H1 (cell line): ENCODE results near the gene SLCO4C1. TPM values are rescaled to one million over a fixed set of nuclear protein-coding genes. Genes with fewer than 3 reads are reported as not detected.

Experiments used
- CTCF ChIA-PET: fragments of 300-600 bp; sonication (Branson Sonifier 250); formaldehyde crosslinking; loops from one replicate; lab custom pipeline; 2021; ENCODE audit not compliant: partially characterized antibody; lab: Charles Lee
- POLR2A ChIA-PET: fragments of 300-600 bp; sonication (Branson Sonifier 250); formaldehyde crosslinking; loops from one replicate; lab custom pipeline; 2021; ENCODE audit warnings: inconsistent platforms; ENCODE audit not compliant: partially characterized antibody; lab: Charles Lee
- DNase-seq, 2 experiments: peaks; one replicate each; pipeline versions ENCODE4 v3.0.0 to v3.0.0-alpha.2; 2010 to 2022; ENCODE audit warnings: low spot score in 2 of 2, low read depth in 1 of 2, mixed read lengths in 1 of 2
- FAIRE-seq: peaks from 2 replicates; lab custom pipeline; 2011; peaks lifted over from hg19 to GRCh38; lab: Jason Lieb, UNC
- H2AFZ ChIP-seq: 2 replicates; pipeline ENCODE4 v1.8.1; 2012; ENCODE audit warnings: low read length, inconsistent platforms
- H2AK5ac ChIP-seq: 2 replicates; pipeline ENCODE4 v1.6.1; 2013; ENCODE audit warnings: low read depth, low read length
- H2BK120ac ChIP-seq: replicated peaks from 2 replicates; pipeline ENCODE3; 2013; ENCODE audit warnings: low read depth, low read length, inconsistent platforms
- H2BK12ac ChIP-seq: 2 replicates; pipeline ENCODE4 v1.6.1; 2013; ENCODE audit warnings: low read depth, low read length
- H2BK15ac ChIP-seq: 2 replicates; pipeline ENCODE4 v1.6.1; 2013; ENCODE audit warnings: low read length
- H2BK20ac ChIP-seq: 2 replicates; pipeline ENCODE4 v1.6.1; 2013; ENCODE audit warnings: low read length
- H2BK5ac ChIP-seq: 2 replicates; pipeline ENCODE4 v1.6.1; 2013; ENCODE audit warnings: low read depth, low read length
- H3K14ac ChIP-seq: 2 replicates; pipeline ENCODE4 v1.6.1; 2013; ENCODE audit warnings: inconsistent platforms; ENCODE audit not compliant: insufficient read length
- H3K18ac ChIP-seq: 2 replicates; pipeline ENCODE4 v1.6.1; 2013; ENCODE audit warnings: low read length; ENCODE audit errors: extremely low read depth
- H3K23ac ChIP-seq: 2 replicates; pipeline ENCODE4 v1.6.1; 2013; ENCODE audit warnings: inconsistent platforms; ENCODE audit not compliant: insufficient read length
- H3K23me2 ChIP-seq: 2 replicates; pipeline ENCODE4 v1.6.1; 2013; ENCODE audit warnings: low read depth, low read length
- H3K27ac ChIP-seq: 2 replicates; pipeline ENCODE4 v1.6.1; 2011; ENCODE audit warnings: low read depth, low read length, inconsistent platforms
- H3K27me3 ChIP-seq, 4 experiments: replicated peaks in 1 of 4; 1 replicate in 1 of 4; 2 replicates in 3 of 4; pipeline versions ENCODE4 v1.6.1 to v1.8.1; 2011 to 2013; ENCODE audit warnings: low read length in 3 of 4, mild to moderate bottlenecking in 3 of 4, inconsistent platforms in 2 of 4, mixed read lengths in 2 of 4, moderate library complexity in 1 of 4; ENCODE audit not compliant: control insufficient read depth in 3 of 4, insufficient read depth in 3 of 4; ENCODE audit errors: extremely low read depth in 1 of 4
- H3K36me3 ChIP-seq, 4 experiments: 2 replicates each; pipeline versions ENCODE4 v1.6.1 to v1.8.1; 2011 to 2013; ENCODE audit warnings: mild to moderate bottlenecking in 4 of 4, low read length in 3 of 4, moderate library complexity in 2 of 4, control low read depth in 1 of 4, inconsistent platforms in 1 of 4; ENCODE audit not compliant: insufficient read depth in 4 of 4, control insufficient read depth in 2 of 4
- H3K4ac ChIP-seq: replicated peaks from 2 replicates; pipeline ENCODE3; 2013; ENCODE audit warnings: low read length, low read depth, mixed read lengths, inconsistent platforms; ENCODE audit not compliant: insufficient read length
- H3K4me1 ChIP-seq, 4 experiments: replicated peaks in 1 of 4; 1 replicate in 1 of 4; 2 replicates in 3 of 4; pipeline versions ENCODE4 v1.6.1 to v1.8.1; 2011 to 2013; ENCODE audit warnings: low read length in 3 of 4, inconsistent platforms in 2 of 4, mixed read lengths in 1 of 4; ENCODE audit not compliant: insufficient read depth in 4 of 4, control insufficient read depth in 3 of 4
- H3K4me2 ChIP-seq, 2 experiments: 2 replicates each; pipeline versions ENCODE4 v1.6.1 to v1.8.1; 2011 to 2013; ENCODE audit warnings: low read depth in 2 of 2, low read length in 2 of 2, control low read depth in 1 of 2, inconsistent platforms in 1 of 2, mild to moderate bottlenecking in 1 of 2; ENCODE audit not compliant: insufficient read depth in 1 of 2
- H3K4me3 ChIP-seq, 4 experiments: fragments of 200-600, 300-600 bp in 1 of 4; sonication (generic), shearing (Covaris generic), sonication (Bioruptor Twin) in 1 of 4; 2 replicates each; pipeline versions ENCODE4 v1.5.1 to v1.8.1; 2011 to 2016; ENCODE audit warnings: low read length in 4 of 4, low read depth in 3 of 4, control low read depth in 2 of 4, inconsistent platforms in 2 of 4, mild to moderate bottlenecking in 2 of 4, mixed read lengths in 1 of 4, moderate library complexity in 1 of 4; ENCODE audit not compliant: insufficient read depth in 2 of 4; ENCODE audit errors: extremely low read depth in 1 of 4
- H3K56ac ChIP-seq: replicated peaks from 2 replicates; pipeline ENCODE3; 2013; ENCODE audit warnings: low read depth, mild to moderate bottlenecking, mixed read lengths, low read length, inconsistent platforms; ENCODE audit not compliant: insufficient read length
- H3K79me1 ChIP-seq: 2 replicates; pipeline ENCODE4 v1.6.1; 2013; ENCODE audit warnings: low read depth, low read length, control low read depth
- H3K79me2 ChIP-seq, 2 experiments: 2 replicates each; pipeline versions ENCODE4 v1.6.1 to v1.8.1; 2012 to 2013; ENCODE audit warnings: low read length in 2 of 2, mild to moderate bottlenecking in 2 of 2, inconsistent platforms in 1 of 2; ENCODE audit not compliant: insufficient read depth in 2 of 2, control insufficient read depth in 1 of 2
- H3K9ac ChIP-seq, 4 experiments: replicated peaks in 1 of 4; 1 replicate in 1 of 4; 2 replicates in 3 of 4; pipeline versions ENCODE4 v1.6.1 to v1.8.1; 2011 to 2013; ENCODE audit warnings: low read depth in 3 of 4, low read length in 3 of 4, control low read depth in 2 of 4, mild to moderate bottlenecking in 2 of 4, moderate library complexity in 2 of 4, inconsistent platforms in 1 of 4; ENCODE audit errors: extremely low read depth in 1 of 4
- H3K9me3 ChIP-seq, 2 experiments: 2 replicates each; pipeline versions ENCODE4 v1.6.1 to v1.8.1; 2012 to 2013; ENCODE audit warnings: mild to moderate bottlenecking in 2 of 2, moderate library complexity in 2 of 2, control low read depth in 1 of 2, inconsistent platforms in 1 of 2, low read depth in 1 of 2, low read length in 1 of 2, mixed read lengths in 1 of 2; ENCODE audit not compliant: insufficient read depth in 2 of 2
- H4K20me1 ChIP-seq, 2 experiments: replicated peaks in 1 of 2; 2 replicates each; pipeline versions ENCODE3 to v1.8.1; 2011 to 2013; ENCODE audit warnings: inconsistent platforms in 2 of 2, low read length in 2 of 2, mild to moderate bottlenecking in 1 of 2; ENCODE audit not compliant: insufficient read depth in 2 of 2, control insufficient read depth in 1 of 2
- H4K5ac ChIP-seq: 2 replicates; pipeline ENCODE4 v1.6.1; 2013; ENCODE audit warnings: low read length, low read depth, mixed read lengths, inconsistent platforms; ENCODE audit not compliant: insufficient read length
- H4K8ac ChIP-seq: 2 replicates; pipeline ENCODE4 v1.8.0; 2013; ENCODE audit warnings: mild to moderate bottlenecking, moderate library complexity, low read length, inconsistent platforms; ENCODE audit not compliant: insufficient read depth; ENCODE audit errors: extremely low read depth
- H4K91ac ChIP-seq: replicated peaks from 2 replicates; pipeline ENCODE3; 2013; ENCODE audit warnings: low read length, mixed read lengths, inconsistent platforms; ENCODE audit not compliant: insufficient read length
- ATF3 ChIP-seq: IDR thresholded peaks from 2 replicates; pipeline ENCODE4 v1.6.1; 2011; ENCODE audit warnings: low read depth, mild to moderate bottlenecking, low read length; ENCODE audit not compliant: insufficient read depth
- BCL11A ChIP-seq, 2 experiments: IDR thresholded peaks; one replicate each; pipeline ENCODE4 v1.6.1; 2011; ENCODE audit warnings: low read depth in 2 of 2, low read length in 2 of 2, mild to moderate bottlenecking in 2 of 2
- CEBPB ChIP-seq: IDR thresholded peaks from 2 replicates; pipeline ENCODE4 v1.6.1; 2012; ENCODE audit warnings: low read depth, low read length
- CREB1 ChIP-seq: IDR thresholded peaks from 2 replicates; pipeline ENCODE4 v1.6.1; 2012; ENCODE audit warnings: inconsistent platforms
- EZH2 ChIP-seq: fragments of 200-600 bp; sonication (generic); IDR thresholded peaks from 2 replicates; pipeline ENCODE4 v1.7.1; 2012; ENCODE audit warnings: low read depth, mild to moderate bottlenecking, moderate library complexity, low read length, inconsistent platforms; ENCODE audit not compliant: severe bottlenecking
- GTF2F1 ChIP-seq: IDR thresholded peaks from 2 replicates; pipeline ENCODE4 v1.6.1; 2012; ENCODE audit warnings: low read depth, low read length, improper control_type of control experiment, borderline replicate concordance
- HDAC6 ChIP-seq: IDR thresholded peaks from one replicate; pipeline ENCODE4 v1.7.1; 2012; ENCODE audit warnings: low read depth, mild to moderate bottlenecking, inconsistent platforms, low read length, moderate library complexity
- POLR2AphosphoS5 ChIP-seq: IDR thresholded peaks from 2 replicates; pipeline ENCODE4 v1.6.1; 2011; ENCODE audit warnings: low read depth, low read length
- SP2 ChIP-seq: IDR thresholded peaks from 2 replicates; pipeline ENCODE4 v1.6.1; 2012; ENCODE audit warnings: mild to moderate bottlenecking, low read length, inconsistent platforms
- SP4 ChIP-seq: IDR thresholded peaks from 2 replicates; pipeline ENCODE4 v1.6.1; 2012; ENCODE audit warnings: low read length, inconsistent platforms
- polyA plus RNA-seq, 7 experiments: library from polyadenylated mRNA; depleted of rRNA in 3 of 7; stranded (reverse) in 5 of 7; unstranded in 2 of 7; fragments of >200 nt in 5 of 7; fragments of 200-250 nt in 2 of 7; gene quantifications; 1 replicate in 5 of 7; 2 replicates in 1 of 7; 4 replicates in 1 of 7; pipeline versions ENCODE4 v1.2.1 to v1.2.3, GENCODE V29; 2011 to 2013; ENCODE audit warnings: missing spikeins in 2 of 7, mixed read lengths in 2 of 7
- total RNA-seq: library from RNA; stranded (reverse); fragmentation: NEBNext Ultra II Directional; extraction: Animal tissue kit (Norgen Biotek cat#: 25700); gene quantifications from 2 replicates; pipeline ENCODE4 v1.2.1, GENCODE V29; 2021

The SLCO4C1 gene
- total and polyA plus RNA-seq, 2 of the 8 experiments (the other 6 are each of a cell fraction or from before 2014, with no cell fraction given): 1.3 to 4.9 TPM

- Histone ChIP-seq H2BK15ac (no peak overlapping the region), H3K4me1 (no peaks in the 10 kb centered on the region), H3K56ac (no peak overlapping the region), H3K9me3 (no peaks in the 10 kb centered on the region), H2AFZ (no peak overlapping the region), H4K8ac (no peak overlapping the region), H2BK20ac (no peak overlapping the region), H3K79me2 (no peaks in the 10 kb centered on the region), H3K18ac (no peak overlapping the region), H3K36me3 (no peaks in the 10 kb centered on the region), H3K14ac (no peak overlapping the region), H3K79me1 (no peaks in the 10 kb centered on the region), H3K4ac (no peak overlapping the region), H3K23me2 (no peaks in the 10 kb centered on the region), H3K27me3 (no peaks in the 10 kb centered on the region), H3K9ac (no peak overlapping the region), H3K4me3 (no peak overlapping the region), H4K91ac (no peak overlapping the region), H3K4me2 (no peak overlapping the region), H2BK5ac (no peak overlapping the region), H3K27ac (no peak overlapping the region), H3K23ac (no peak overlapping the region), H2BK12ac (no peak overlapping the region), H4K20me1 (no peaks in the 10 kb centered on the region), H4K5ac (no peak overlapping the region), H2AK5ac (no peak overlapping the region), H2BK120ac (no peak overlapping the region)
- POLR2A ChIA-PET: no interaction called here
- CTCF ChIA-PET: no interaction called here
- no peak for FAIRE-seq
- DNase-seq: no peak
- no peak for TF ChIP-seq CREB1
- TF ChIP-seq SP2: no peak
- TF ChIP-seq HDAC6: no peak
- no peak for TF ChIP-seq ATF3
- TF ChIP-seq EZH2: no peak
- TF ChIP-seq GTF2F1: no peak
- no peak for TF ChIP-seq SP4
- TF ChIP-seq BCL11A (IDR thresholded peaks at IDR 0.05; ENCODE audit: low read depth in 2 of 2, low read length in 2 of 2): no peak
- TF ChIP-seq POLR2AphosphoS5: no peak
- no peak for TF ChIP-seq CEBPB
These were observed 26.0 kb downstream of the SLCO4C1 start for GRCh38 chr5:102270036-102270435.
